ENCODE data around the gene GRB10. TPM values are rescaled to one million over a fixed set of nuclear protein-coding genes. Genes with fewer than 3 reads are reported as not detected.

Gene GRB10
- polyA plus RNA-seq, 3 donors = 1.3 to 3.1 (median 1.5) TPM

DNA sequence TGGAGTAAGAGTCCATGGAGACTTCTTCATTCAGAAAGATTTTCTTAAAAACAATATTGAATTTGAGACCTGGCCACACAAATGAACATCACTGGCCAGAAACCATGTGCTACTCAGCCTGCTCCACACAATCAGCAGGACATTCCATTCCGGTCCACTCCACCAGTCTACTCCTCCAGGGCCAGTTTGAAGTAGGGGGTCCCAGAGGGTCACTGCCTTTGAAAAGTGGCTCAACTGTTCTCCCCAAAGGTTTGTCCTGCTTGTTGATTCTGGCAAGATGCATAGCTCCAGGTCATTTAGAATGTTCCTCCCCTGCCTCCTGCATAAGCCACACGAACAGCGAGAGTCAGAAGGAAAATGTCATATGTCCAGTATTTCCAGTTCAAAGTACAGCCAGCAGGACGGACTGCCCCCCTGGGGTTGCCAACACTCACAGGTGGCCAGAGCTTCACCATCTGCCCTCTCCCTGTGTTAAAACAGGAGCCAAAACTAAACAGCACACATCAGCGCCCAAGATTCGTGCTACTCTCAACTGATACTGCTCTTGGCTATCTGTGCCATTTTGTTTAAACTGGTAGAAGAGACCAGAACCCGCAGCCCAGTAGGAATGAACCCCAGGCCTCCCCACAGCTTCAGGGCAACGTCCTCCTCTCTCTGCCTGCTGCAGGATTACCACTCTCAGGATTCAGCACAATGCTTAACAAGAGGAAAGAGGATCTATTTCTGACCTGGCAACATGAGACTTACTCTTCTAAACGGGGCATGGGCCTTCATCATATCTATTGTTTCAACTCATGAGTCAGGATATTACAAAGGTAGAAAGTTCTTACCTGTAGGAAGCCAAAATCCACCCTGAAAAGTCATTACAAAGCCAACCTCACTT is 11.3 kb downstream of the GRB10 start:
- Histone ChIP-seq H3K4me2 (replicated peaks; ENCODE audit: extremely low read depth, low read length, poor library complexity, severe bottlenecking) (no peak overlapping the region), H4K20me1 (ENCODE audit: insufficient read depth, low read length) (no peaks in the 10 kb centered on the region), H3K4me3 (replicated peaks in 1 of 3; ENCODE audit: low read depth in 2 of 3, low read length in 3 of 3) (no peak overlapping the region), H3K36me3 (replicated peaks in 1 of 2; ENCODE audit: control insufficient read depth in 1 of 2, insufficient read depth in 2 of 2, low read length in 2 of 2) (no peaks in the 10 kb centered on the region), H3K27me3 (ENCODE audit: control insufficient read depth in 2 of 2, insufficient read depth in 2 of 2, low read length in 2 of 2) (no peaks in the 10 kb centered on the region), H3K27ac (ENCODE audit: low read depth in 1 of 2, low read length in 2 of 2) (no peak overlapping the region), H3K4me1 (ENCODE audit: control insufficient read depth in 1 of 2, insufficient read depth in 2 of 2, low read length in 2 of 2) (no peaks in the 10 kb centered on the region), H2AFZ (ENCODE audit: insufficient read depth, low read depth, low read length, poor library complexity, severe bottlenecking) (no peak overlapping the region), H3K79me2 (ENCODE audit: insufficient read depth, low read length) (no peaks in the 10 kb centered on the region), H3K9me3 (replicated peaks in 1 of 2; ENCODE audit: control insufficient read depth in 1 of 2, insufficient read depth in 1 of 2, low read length in 2 of 2) (no peaks in the 10 kb centered on the region), H3K9ac (ENCODE audit: insufficient read depth, low read length, poor library complexity, severe bottlenecking) (no peak overlapping the region)
- TF ChIP-seq, protein P1, sequence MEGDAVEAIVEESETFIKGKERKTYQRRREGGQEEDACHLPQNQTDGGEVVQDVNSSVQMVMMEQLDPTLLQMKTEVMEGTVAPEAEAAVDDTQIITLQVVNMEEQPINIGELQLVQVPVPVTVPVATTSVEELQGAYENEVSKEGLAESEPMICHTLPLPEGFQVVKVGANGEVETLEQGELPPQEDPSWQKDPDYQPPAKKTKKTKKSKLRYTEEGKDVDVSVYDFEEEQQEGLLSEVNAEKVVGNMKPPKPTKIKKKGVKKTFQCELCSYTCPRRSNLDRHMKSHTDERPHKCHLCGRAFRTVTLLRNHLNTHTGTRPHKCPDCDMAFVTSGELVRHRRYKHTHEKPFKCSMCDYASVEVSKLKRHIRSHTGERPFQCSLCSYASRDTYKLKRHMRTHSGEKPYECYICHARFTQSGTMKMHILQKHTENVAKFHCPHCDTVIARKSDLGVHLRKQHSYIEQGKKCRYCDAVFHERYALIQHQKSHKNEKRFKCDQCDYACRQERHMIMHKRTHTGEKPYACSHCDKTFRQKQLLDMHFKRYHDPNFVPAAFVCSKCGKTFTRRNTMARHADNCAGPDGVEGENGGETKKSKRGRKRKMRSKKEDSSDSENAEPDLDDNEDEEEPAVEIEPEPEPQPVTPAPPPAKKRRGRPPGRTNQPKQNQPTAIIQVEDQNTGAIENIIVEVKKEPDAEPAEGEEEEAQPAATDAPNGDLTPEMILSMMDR (IDR thresholded peaks at IDR 0.05) = no peak
- Mint-ChIP-seq H3K36me3 (no peaks in the 10 kb centered on the region), H3K4me1 (peaks cover 8% of the 10 kb centered on the region), H3K9me3 (peaks cover 0 to 6% (median 0%) of the 10 kb centered on the region in 7 donors), H3K4me3 (no peak overlapping the region), H3K27ac (no peak overlapping the region), H3K27me3 (ENCODE audit: low read depth in 3 of 3) (peaks cover 0 to 6% (median 4%) of the 10 kb centered on the region in 3 donors)
- 92% methylated on average over 5 of the region's 9 CpGs for WGBS (ENCODE audit: insufficient coverage)
- intact Hi-C loops (cut with micrococcal nuclease) = no loop called here
- no peak for DNase-seq

DNA sequence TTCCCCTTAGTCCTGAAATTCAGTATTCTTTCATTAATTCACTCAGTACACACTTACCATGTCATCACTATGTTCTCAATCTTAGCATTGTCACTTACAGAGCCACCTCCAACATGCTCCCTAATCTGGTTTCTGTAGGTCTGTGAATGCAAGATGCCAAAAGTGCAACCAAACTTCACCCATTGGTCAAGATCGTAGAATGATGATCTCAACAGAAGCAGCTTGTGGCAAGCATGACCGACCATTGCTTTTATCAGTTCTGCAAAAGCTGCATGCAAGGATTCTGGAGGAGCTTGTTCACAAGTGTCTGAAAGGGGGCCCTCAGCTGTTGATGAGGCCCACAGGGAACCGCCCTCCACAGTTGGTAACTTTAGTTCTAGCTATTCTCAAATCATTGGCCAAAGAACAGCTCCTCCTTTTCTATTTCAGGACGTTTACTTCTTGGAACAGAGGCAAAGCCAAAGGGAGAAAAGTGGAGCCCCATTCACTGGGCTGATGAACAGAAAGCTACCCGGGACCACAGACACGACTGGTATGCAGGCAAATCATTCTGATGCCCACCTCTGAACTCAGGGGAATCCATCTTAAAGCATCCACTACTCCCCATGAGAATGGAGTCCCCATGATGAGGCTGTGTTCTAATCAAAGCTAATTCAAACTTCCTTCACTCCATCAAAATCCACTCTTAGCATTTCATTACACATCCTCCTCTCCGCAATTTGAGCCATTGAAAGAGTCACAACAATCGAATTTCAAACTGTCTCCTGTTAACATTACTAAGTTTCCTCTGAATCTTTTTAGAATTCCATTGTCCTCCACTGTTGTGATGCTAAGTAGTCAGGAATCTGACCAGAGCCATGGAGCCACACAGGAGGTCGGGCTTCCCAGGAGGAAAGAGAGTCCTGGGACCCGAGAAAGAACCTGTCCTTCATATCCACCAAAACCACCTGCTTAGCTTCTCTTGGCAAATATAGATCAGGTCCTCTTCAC is 13.9 kb downstream of the GRB10 start:
- TF ChIP-seq, protein P1 (IDR thresholded peaks at IDR 0.05) = no peak
- Histone ChIP-seq H3K27ac (ENCODE audit: low read depth in 1 of 2, low read length in 2 of 2) (no peak overlapping the region), H3K79me2 (ENCODE audit: insufficient read depth, low read length) (no peaks in the 10 kb centered on the region), H3K27me3 (ENCODE audit: control insufficient read depth in 2 of 2, insufficient read depth in 2 of 2, low read length in 2 of 2) (no peaks in the 10 kb centered on the region), H3K9me3 (replicated peaks in 1 of 2; ENCODE audit: control insufficient read depth in 1 of 2, insufficient read depth in 1 of 2, low read length in 2 of 2) (peaks cover 0 to 3% of the 10 kb centered on the region in 2 donors), H3K36me3 (replicated peaks in 1 of 2; ENCODE audit: control insufficient read depth in 1 of 2, insufficient read depth in 2 of 2, low read length in 2 of 2) (no peaks in the 10 kb centered on the region), H2AFZ (ENCODE audit: insufficient read depth, low read depth, low read length, poor library complexity, severe bottlenecking) (no peak overlapping the region), H4K20me1 (ENCODE audit: insufficient read depth, low read length) (no peaks in the 10 kb centered on the region), H3K9ac (ENCODE audit: insufficient read depth, low read length, poor library complexity, severe bottlenecking) (no peak overlapping the region), H3K4me2 (replicated peaks; ENCODE audit: extremely low read depth, low read length, poor library complexity, severe bottlenecking) (no peak overlapping the region), H3K4me1 (ENCODE audit: control insufficient read depth in 1 of 2, insufficient read depth in 2 of 2, low read length in 2 of 2) (no peaks in the 10 kb centered on the region), H3K4me3 (replicated peaks in 1 of 3; ENCODE audit: low read depth in 2 of 3, low read length in 3 of 3) (no peak overlapping the region)
- Mint-ChIP-seq H3K4me1 (peaks cover 5% of the 10 kb centered on the region), H3K36me3 (no peaks in the 10 kb centered on the region), H3K27ac (no peak overlapping the region), H3K27me3 (ENCODE audit: low read depth in 3 of 3) (peaks cover 0 to 4% (median 0%) of the 10 kb centered on the region in 3 donors), H3K9me3 (peaks cover 0 to 13% (median 3%) of the 10 kb centered on the region in 7 donors), H3K4me3 (no peak overlapping the region)
- intact Hi-C loops (cut with micrococcal nuclease) = no loop called here
- DNase-seq = no peak
- 79% methylated on average over 6 of the region's 10 CpGs for WGBS (ENCODE audit: insufficient coverage)

All from CD14-positive monocyte (primary cell).